Activated CD4-positive, alpha-beta memory T cell treated with anti-CD3 and anti-CD28 coated beads for 36 hours (primary cell): ENCODE data around the gene YEATS4. TPM values are rescaled to one million over a fixed set of nuclear protein-coding genes. Genes with fewer than 3 reads are reported as not detected.

Source experiments
- CTCF ChIA-PET: fragments of 350-600 bp; sonication (Branson Sonifier 250); formaldehyde crosslinking; loops from one replicate; lab custom pipeline; 2021; ENCODE audit warnings: antibody characterized with exemption, inconsistent platforms; lab: Charles Lee
- POLR2A ChIA-PET: fragments of 350-600 bp; sonication (Branson Sonifier 250); formaldehyde crosslinking; loops from one replicate; lab custom pipeline; 2021; ENCODE audit warnings: antibody characterized with exemption; lab: Charles Lee
- DNase-seq: peaks from one replicate; pipeline ENCODE4 v3.0.0-alpha.2; 2020
- H3K27ac Mint-ChIP-seq: one replicate; pipeline ENCODE4 v1.8.0; 2021; ENCODE audit warnings: mixed read lengths
- H3K27me3 Mint-ChIP-seq: one replicate; pipeline ENCODE4 v1.8.0; 2021; ENCODE audit warnings: mixed read lengths
- H3K36me3 Mint-ChIP-seq: one replicate; pipeline ENCODE4 v1.8.0; 2021; ENCODE audit warnings: mixed read lengths
- H3K4me1 Mint-ChIP-seq: one replicate; pipeline ENCODE4 v1.8.0; 2021; ENCODE audit warnings: low read depth, mixed read lengths
- H3K4me3 Mint-ChIP-seq: one replicate; pipeline ENCODE4 v1.8.0; 2021; ENCODE audit warnings: mild to moderate bottlenecking, mixed read lengths
- H3K9me3 Mint-ChIP-seq: one replicate; pipeline ENCODE4 v1.8.0; 2021; ENCODE audit warnings: mixed read lengths
- intact Hi-C: fragments of 100-400 bp; cut with micrococcal nuclease; formaldehyde crosslinking; loops from one replicate; pipeline ENCODE4 v1.15.1; 2023
- total RNA-seq, 2 experiments: library from RNA; stranded (reverse); gene quantifications; one replicate each; pipeline ENCODE4 v1.2.3, GENCODE V29; 2021

YEATS4 gene
- total RNA-seq, 2 experiments from 2014 or later, result 50.4 to 50.6 TPM

DNA sequence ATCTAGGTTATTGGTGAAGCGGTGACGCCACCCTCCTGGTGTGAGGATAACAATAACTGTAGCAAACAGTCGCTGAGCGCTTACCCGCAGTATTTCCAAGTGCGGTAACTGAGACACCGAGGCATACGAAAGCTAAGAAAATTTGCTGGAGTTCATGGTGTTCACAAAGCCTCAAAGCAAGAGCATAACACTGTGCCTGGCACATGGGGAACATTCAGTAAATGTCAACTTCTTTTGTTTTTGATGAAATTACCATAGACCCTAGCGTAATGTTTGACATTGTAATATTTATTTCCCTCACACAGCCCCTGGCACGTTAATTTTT is 767 bp downstream of the YEATS4 start:
- H3K9me3 Mint-ChIP-seq, result no peaks in the 10 kb centered on the region
- H3K4me3 Mint-ChIP-seq, result peak overlapping the region; percentile 76
- ChIA-PET POLR2A (interaction anchor here (0.6 to 1.2 kb wide), 4 partner anchors 30 to 110 kb away, joined by 3 to 10 read pairs (median 4); partner anchors contain the start of gene FRS2), CTCF (interaction anchor here (0.6 to 1.5 kb wide), 3 partner anchors 21 to 227 kb away, joined by 3 to 7 read pairs (median 3); no protein-coding TSS in a partner anchor)
- no peaks in the 10 kb centered on the region for H3K27me3 Mint-ChIP-seq
- peaks cover 15% of the 10 kb centered on the region for H3K36me3 Mint-ChIP-seq
- DNase-seq, result no peak
- H3K4me1 Mint-ChIP-seq, result peaks cover 32% of the 10 kb centered on the region
- intact Hi-C loops, result loop anchor here (1.0 kb wide), 1 partner anchor 121 kb away; the partner anchor contains the start of gene CPSF6
- peak overlapping the region; percentile 94 for H3K27ac Mint-ChIP-seq

DNA sequence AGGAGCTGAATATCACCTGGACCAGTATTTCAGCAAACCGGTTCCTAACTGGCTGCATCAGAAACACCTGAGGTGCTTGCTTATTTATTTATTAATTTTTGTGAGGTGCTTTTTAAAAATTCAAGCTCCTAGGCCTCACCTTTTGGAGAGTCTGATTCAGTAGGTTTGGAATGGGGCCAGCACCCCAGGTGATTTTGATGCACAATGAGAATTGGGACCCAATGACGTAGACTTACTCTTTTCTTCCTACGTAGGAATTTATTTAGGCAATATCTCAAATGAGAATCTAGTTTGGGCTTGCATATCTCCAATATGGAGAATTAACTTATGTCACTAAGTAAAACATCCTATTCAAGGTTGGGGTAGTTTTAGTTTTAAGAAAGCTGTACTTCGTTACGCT is 7.3 kb downstream of the YEATS4 start:
- H3K27ac Mint-ChIP-seq, result no peak overlapping the region
- H3K36me3 Mint-ChIP-seq, result peaks cover 39% of the 10 kb centered on the region

DNA sequence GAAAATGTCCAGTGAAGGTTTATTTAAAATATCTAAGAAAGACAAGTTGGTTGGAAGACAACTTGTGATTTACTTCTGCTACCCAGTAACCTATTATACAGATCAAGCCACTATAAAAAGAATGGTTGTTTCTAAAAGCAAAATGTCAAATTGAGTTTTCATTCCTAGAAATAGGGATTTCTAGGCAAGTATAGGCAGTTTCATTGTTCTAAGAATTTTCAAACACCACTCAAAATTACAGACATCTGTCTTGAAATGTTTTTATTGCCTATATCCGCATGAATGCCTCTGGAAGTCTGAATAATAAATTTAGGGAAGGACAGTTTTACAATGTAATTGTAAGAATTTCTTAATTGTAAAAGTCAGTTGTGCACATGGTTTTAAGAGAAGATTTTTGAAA is 8.6 kb downstream of the YEATS4 start:
- Mint-ChIP-seq H3K27ac (no peak overlapping the region), H3K4me1 (peaks cover 11% of the 10 kb centered on the region), H3K9me3 (no peaks in the 10 kb centered on the region), H3K36me3 (peaks cover 49% of the 10 kb centered on the region), H3K27me3 (no peaks in the 10 kb centered on the region), H3K4me3 (no peak overlapping the region)
- no peak for DNase-seq
- ChIA-PET POLR2A (no interaction called here), CTCF (interaction anchor here (0.6 kb wide), 1 partner anchor 203 kb away, joined by 4 read pairs; no protein-coding TSS in a partner anchor)
- intact Hi-C loops, result no loop called here

More for the DNA sequence above, 7.3 kb downstream of the YEATS4 start:
- no peaks in the 10 kb centered on the region for H3K27me3 Mint-ChIP-seq
- intact Hi-C loops, result no loop called here
- no peak overlapping the region for H3K4me3 Mint-ChIP-seq
- H3K9me3 Mint-ChIP-seq, result no peaks in the 10 kb centered on the region
- H3K4me1 Mint-ChIP-seq, result peaks cover 11% of the 10 kb centered on the region
- no peak for DNase-seq
- POLR2A ChIA-PET, result no interaction called here
- CTCF ChIA-PET, result interaction anchor here (1.3 kb wide), 1 partner anchor 9 kb away, joined by 4 read pairs; no protein-coding TSS in a partner anchor

DNA sequence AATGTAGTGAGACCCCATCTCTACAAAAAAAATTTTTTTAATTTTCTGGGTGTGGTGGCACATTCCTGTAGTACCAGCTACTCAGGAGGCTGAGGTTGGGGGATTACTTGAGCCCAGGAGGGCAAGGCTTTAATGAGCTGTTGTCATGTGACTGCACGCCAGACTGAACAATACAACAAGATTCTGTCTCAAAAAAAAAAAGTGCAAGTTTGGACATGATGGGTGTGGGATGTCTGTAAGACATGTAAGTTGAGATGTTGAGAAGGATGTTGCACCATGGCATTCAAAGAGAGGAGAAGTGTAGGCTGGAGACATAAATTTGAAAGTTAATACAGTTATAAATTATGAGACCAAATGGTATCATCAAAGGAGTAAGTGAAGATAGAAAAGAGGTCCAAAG is 23.5 kb downstream of the YEATS4 start:
- intact Hi-C loops, result no loop called here
- CTCF ChIA-PET, result no interaction called here
- no peaks in the 10 kb centered on the region for H3K9me3 Mint-ChIP-seq
- H3K27ac Mint-ChIP-seq, result no peak overlapping the region
- no peak overlapping the region for H3K4me3 Mint-ChIP-seq
- no peak for DNase-seq
- peaks cover 11% of the 10 kb centered on the region for H3K4me1 Mint-ChIP-seq
- H3K36me3 Mint-ChIP-seq, result peaks cover 36% of the 10 kb centered on the region
- no peaks in the 10 kb centered on the region for H3K27me3 Mint-ChIP-seq
- POLR2A ChIA-PET, result no interaction called here

DNA sequence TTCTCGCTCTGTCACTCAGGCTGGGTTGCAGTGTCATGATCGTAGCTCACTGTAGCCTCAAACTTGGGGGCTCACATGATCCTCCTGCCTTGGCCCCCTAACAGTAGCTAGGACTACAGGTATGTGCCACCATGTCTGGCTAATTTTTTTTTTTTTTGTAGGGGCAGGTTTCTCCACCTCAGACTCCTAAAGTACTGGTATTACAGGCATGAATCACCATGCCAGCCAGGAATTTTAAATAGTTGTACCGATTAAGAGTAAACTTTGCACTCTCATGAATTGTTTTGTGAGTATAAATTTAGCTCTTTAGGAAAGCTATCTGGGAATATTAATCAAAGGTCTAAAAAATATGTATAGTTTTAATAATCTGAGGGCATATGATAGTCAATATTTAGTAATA is 25.5 kb downstream of the YEATS4 start:
- Mint-ChIP-seq H3K27ac (no peak overlapping the region), H3K36me3 (peaks cover 30% of the 10 kb centered on the region), H3K4me1 (peaks cover 11% of the 10 kb centered on the region), H3K27me3 (no peaks in the 10 kb centered on the region), H3K9me3 (no peaks in the 10 kb centered on the region), H3K4me3 (no peak overlapping the region)
- POLR2A ChIA-PET, result no interaction called here
- DNase-seq, result no peak
- CTCF ChIA-PET, result interaction anchor here (1.9 to 6.1 kb wide), 2 partner anchors 186 to 254 kb away, joined by 8 to 45 read pairs; no protein-coding TSS in a partner anchor
- intact Hi-C loops, result no loop called here

DNA sequence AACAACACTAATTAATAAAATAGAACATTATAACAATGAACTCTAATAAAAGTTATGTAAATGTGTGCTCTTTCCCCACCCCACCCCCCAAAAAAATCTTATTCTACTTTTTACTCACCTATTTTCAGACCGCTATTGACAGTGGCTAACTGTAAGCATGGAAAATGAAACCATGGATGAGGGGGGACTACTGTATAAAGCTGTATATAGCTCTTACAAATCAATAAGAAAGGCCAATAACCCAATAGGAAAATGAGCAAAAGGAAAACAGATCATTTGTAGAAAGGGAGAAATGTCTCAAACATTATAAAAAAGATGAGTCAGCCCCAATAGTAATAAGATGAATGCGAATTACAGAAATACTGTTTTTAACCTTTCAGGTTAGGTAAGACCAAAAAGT is 27.4 kb downstream of the YEATS4 start:
- no peak overlapping the region for H3K27ac Mint-ChIP-seq
- POLR2A ChIA-PET, result no interaction called here

DNA sequence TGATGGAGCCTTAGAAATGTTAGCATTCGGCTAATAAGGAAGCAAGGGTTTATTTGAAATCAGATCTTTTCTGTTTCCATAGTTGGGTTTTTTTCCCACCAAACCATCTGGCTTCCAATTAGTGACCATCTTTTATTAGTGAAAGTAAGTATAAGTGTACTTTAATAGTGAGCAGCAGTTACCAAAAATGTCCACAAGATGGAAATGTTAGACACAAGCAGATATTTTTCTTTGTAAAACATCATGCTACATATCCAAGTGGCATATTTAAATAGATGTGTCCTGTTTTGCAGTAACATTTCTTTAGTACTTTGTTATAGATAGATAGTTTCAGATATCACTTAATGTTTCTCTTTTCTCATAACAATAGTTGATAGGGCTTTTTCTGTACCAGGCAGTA is 28.8 kb downstream of the YEATS4 start:
- peaks cover 21% of the 10 kb centered on the region for H3K4me1 Mint-ChIP-seq
- H3K36me3 Mint-ChIP-seq, result peaks cover 36% of the 10 kb centered on the region
- no peak overlapping the region for H3K4me3 Mint-ChIP-seq
- ChIA-PET CTCF (interaction anchor here (0.6 to 6.1 kb wide), 3 partner anchors 31 to 252 kb away, joined by 3 to 45 read pairs (median 9); no protein-coding TSS in a partner anchor), POLR2A (no interaction called here)
- H3K27ac Mint-ChIP-seq, result no peak overlapping the region
- H3K9me3 Mint-ChIP-seq, result no peaks in the 10 kb centered on the region
- intact Hi-C loops, result no loop called here
- DNase-seq, result no peak
- H3K27me3 Mint-ChIP-seq, result no peaks in the 10 kb centered on the region

More for the DNA sequence above, 27.4 kb downstream of the YEATS4 start:
- intact Hi-C loops, result no loop called here
- DNase-seq, result no peak
- no peak overlapping the region for H3K4me3 Mint-ChIP-seq
- H3K36me3 Mint-ChIP-seq, result peaks cover 37% of the 10 kb centered on the region
- H3K4me1 Mint-ChIP-seq, result peaks cover 15% of the 10 kb centered on the region
- CTCF ChIA-PET, result interaction anchor here (1.0 to 6.1 kb wide), 3 partner anchors 29 to 200 kb away, joined by 3 to 45 read pairs (median 9); no protein-coding TSS in a partner anchor
- no peaks in the 10 kb centered on the region for H3K27me3 Mint-ChIP-seq
- H3K9me3 Mint-ChIP-seq, result no peaks in the 10 kb centered on the region

DNA sequence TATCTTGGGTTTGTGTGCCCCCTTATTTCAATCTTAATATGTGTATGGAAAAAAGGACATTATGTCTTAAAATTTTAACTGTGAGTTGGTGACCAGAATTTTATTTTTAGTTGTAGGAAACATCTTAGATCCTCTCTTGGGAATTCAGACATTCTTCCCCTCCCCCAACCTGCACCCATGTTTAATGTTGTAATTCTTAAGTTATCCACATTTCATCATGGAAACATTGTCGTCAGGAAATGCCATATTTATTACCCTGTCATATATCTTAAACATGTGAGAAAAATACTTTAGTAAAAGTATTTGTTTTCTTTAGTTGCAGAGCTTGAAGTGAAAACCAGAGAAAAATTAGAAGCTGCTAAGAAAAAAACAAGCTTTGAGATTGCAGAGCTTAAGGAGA is 30.3 kb downstream of the YEATS4 start:
- Mint-ChIP-seq H3K4me1 (peaks cover 21% of the 10 kb centered on the region), H3K27me3 (no peaks in the 10 kb centered on the region), H3K36me3 (peaks cover 37% of the 10 kb centered on the region), H3K4me3 (no peak overlapping the region), H3K9me3 (no peaks in the 10 kb centered on the region), H3K27ac (no peak overlapping the region)
- CTCF ChIA-PET, result interaction anchor here (0.6 to 6.1 kb wide), 2 partner anchors 181 to 204 kb away, joined by 3 to 45 read pairs; no protein-coding TSS in a partner anchor
- POLR2A ChIA-PET, result no interaction called here
- no peak for DNase-seq
- intact Hi-C loops, result loop anchor here (10.0 kb wide), 1 partner anchor 825 kb away; no protein-coding TSS in a partner anchor

DNA sequence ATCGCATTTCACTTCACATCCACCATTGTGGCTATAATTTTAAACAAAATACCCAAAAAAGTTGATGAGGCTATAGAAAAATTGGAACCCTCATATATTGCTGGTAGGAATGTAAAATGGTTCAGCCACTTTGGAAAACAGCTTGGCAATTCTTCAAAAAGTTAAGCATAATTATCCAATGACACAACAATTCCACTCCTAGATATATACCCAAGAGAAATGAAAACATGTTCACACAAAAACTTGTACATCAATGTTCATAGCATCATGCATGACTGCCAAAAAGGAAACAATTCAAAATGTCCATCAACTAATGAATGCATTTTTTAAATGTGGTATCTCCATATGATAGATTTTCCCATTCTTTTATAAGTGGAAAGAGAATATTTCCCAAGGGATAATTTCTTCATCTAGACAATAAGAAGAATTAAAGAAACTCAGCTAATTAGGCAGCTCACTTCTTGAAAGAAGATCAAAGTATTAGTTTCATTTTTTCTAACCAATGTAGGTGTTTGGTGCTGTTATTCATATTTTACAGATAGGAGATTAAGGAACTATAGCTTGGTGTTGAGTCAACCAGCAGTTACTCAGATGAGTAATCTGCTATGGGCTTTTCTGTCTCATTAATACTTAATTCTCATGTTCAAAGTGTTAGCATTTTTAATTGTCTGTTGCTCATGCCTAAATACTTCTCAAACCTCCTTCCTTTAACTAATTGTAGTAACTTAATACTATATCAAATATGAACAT is 32.8 kb downstream of the YEATS4 start:
- no peak overlapping the region for H3K27ac Mint-ChIP-seq
- H3K27me3 Mint-ChIP-seq, result no peaks in the 10 kb centered on the region
- peaks cover 12% of the 10 kb centered on the region for H3K4me1 Mint-ChIP-seq
- peaks cover 13% of the 10 kb centered on the region for H3K9me3 Mint-ChIP-seq
- H3K4me3 Mint-ChIP-seq, result no peak overlapping the region
- POLR2A ChIA-PET, result no interaction called here
- H3K36me3 Mint-ChIP-seq, result peaks cover 45% of the 10 kb centered on the region
- CTCF ChIA-PET, result interaction anchor here (0.7 to 1.4 kb wide), 3 partner anchors 15 to 178 kb away, joined by 3 to 4 read pairs (median 3); no protein-coding TSS in a partner anchor
- intact Hi-C loops, result loop anchor here (10.0 kb wide), 1 partner anchor 828 kb away; no protein-coding TSS in a partner anchor
- no peak for DNase-seq

DNA sequence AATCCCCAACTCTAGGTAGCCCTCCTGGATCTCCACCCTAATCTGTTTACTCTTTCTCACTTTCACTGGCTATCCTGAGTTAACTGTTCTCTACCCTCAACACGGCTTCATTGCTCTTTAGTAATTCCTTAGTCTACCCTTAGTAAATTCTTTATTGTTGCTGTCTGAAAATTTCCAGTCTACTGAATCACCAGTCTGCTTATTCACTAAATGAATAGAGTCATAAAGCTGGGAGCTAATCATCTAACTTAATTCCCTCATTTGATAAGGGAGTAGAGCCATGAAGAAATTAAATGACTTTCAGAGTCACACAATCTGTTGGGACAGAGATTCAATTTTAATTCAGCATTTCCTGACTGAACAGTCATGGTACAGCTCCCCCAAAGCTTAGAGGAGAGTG is 36.5 kb downstream of the YEATS4 start:
- no peaks in the 10 kb centered on the region for H3K27me3 Mint-ChIP-seq
- ChIA-PET CTCF (interaction anchor here (0.6 kb wide), 1 partner anchor 129 kb away, joined by 3 read pairs; no protein-coding TSS in a partner anchor), POLR2A (no interaction called here)
- no peak overlapping the region for H3K4me3 Mint-ChIP-seq
- H3K27ac Mint-ChIP-seq, result no peak overlapping the region
- peaks cover 34% of the 10 kb centered on the region for H3K36me3 Mint-ChIP-seq
- intact Hi-C loops, result loop anchor here (10.0 kb wide), 1 partner anchor 831 kb away; no protein-coding TSS in a partner anchor
- peaks cover 10% of the 10 kb centered on the region for H3K4me1 Mint-ChIP-seq
- no peak for DNase-seq
- H3K9me3 Mint-ChIP-seq, result peaks cover 15% of the 10 kb centered on the region

DNA sequence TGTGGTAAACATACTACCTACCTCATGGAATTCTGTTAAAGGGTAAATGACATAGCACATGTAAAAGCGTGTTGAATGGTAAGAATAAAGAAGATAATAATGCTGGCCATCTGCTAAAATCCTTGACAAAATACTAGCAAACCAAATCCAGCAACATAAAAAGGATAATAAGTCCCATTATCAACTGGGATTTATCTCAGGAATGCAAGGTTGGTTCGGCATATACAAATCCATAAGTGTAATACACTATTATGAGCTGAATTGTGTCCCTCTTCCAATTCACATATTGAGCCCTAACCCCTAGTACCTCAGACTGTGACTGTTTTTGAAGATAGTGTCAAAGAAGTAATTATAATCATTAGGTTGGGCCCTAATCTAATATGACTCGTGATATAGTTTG is 37.4 kb downstream of the YEATS4 start:
- peaks cover 25% of the 10 kb centered on the region for H3K36me3 Mint-ChIP-seq
- CTCF ChIA-PET, result no interaction called here

DNA sequence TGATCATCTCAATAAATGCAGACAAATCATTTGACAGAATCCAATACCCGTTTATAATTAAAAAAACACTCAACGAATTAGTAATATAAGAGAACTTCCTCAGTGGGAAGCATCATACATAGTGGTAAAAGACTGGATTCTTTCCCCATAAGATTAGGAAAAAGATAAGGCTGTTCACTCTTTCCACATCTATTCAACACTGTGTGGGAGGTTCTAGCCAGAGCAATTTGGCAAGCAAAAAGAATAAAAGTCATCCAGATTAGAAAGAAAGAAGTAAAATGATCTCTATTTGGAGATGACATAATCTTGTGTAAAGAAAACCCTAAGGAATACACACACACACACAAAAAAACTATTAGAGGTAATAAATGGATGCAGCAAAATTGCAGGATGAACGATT is 38.4 kb downstream of the YEATS4 start:
- H3K4me3 Mint-ChIP-seq, result no peak overlapping the region
- no peak for DNase-seq
- H3K27ac Mint-ChIP-seq, result no peak overlapping the region
- H3K36me3 Mint-ChIP-seq, result peaks cover 23% of the 10 kb centered on the region
- H3K9me3 Mint-ChIP-seq, result peaks cover 15% of the 10 kb centered on the region
- POLR2A ChIA-PET, result no interaction called here
- no peaks in the 10 kb centered on the region for H3K4me1 Mint-ChIP-seq
- H3K27me3 Mint-ChIP-seq, result no peaks in the 10 kb centered on the region
- intact Hi-C loops, result loop anchor here (10.0 kb wide), 1 partner anchor 833 kb away; no protein-coding TSS in a partner anchor
- CTCF ChIA-PET, result no interaction called here

More for the DNA sequence above, 37.4 kb downstream of the YEATS4 start:
- H3K4me3 Mint-ChIP-seq, result no peak overlapping the region
- peaks cover 5% of the 10 kb centered on the region for H3K4me1 Mint-ChIP-seq
- intact Hi-C loops, result loop anchor here (10.0 kb wide), 1 partner anchor 832 kb away; no protein-coding TSS in a partner anchor
- no peak for DNase-seq
- peaks cover 15% of the 10 kb centered on the region for H3K9me3 Mint-ChIP-seq
- no peaks in the 10 kb centered on the region for H3K27me3 Mint-ChIP-seq
- no peak overlapping the region for H3K27ac Mint-ChIP-seq
- POLR2A ChIA-PET, result no interaction called here
